NCI-H748 (cell line): ENCODE data around the gene EXOSC2.
"Not testable (repeated sequence)": the region's sequence is repeated elsewhere in the genome, so short reads cannot be mapped to it uniquely, and the experiment has no call there.

Experiments used
- DNase-seq: peaks from one replicate; lab custom pipeline; 2025; ENCODE audit not compliant: unreplicated experiment; lab: John Stamatoyannopoulos, UW

EXOSC2 gene

GRCh38 chr9:130666393-130667119, 27.0 kb upstream of the EXOSC2 start:
- no peak for DNase-seq

GRCh38 chr9:130667120-130667435, 26.5 kb upstream of the EXOSC2 start:
- no peak for DNase-seq

- DNase-seq: no peak
Measured at GRCh38 chr9:130668196-130668595, 25.4 kb upstream of the EXOSC2 start.

GRCh38 chr9:130668659-130669058, 24.9 kb upstream of the EXOSC2 start:
- no peak for DNase-seq

- no peak for DNase-seq
Measured at GRCh38 chr9:130669965-130670364, 23.6 kb upstream of the EXOSC2 start.

- no peak for DNase-seq
Measured at GRCh38 chr9:130670644-130671043, 22.9 kb upstream of the EXOSC2 start.

GRCh38 chr9:130672466-130672865, 21.1 kb upstream of the EXOSC2 start:
- DNase-seq: no peak

GRCh38 chr9:130672933-130673615, 20.5 kb upstream of the EXOSC2 start:
- no peak for DNase-seq

- DNase-seq: no peak
Measured at GRCh38 chr9:130675396-130675795, 18.2 kb upstream of the EXOSC2 start.

- no peak for DNase-seq
Measured at GRCh38 chr9:130677252-130677651, 16.3 kb upstream of the EXOSC2 start.

- DNase-seq: peak; percentile 90
Measured at GRCh38 chr9:130680836-130681768, 12.5 kb upstream of the EXOSC2 start.

- peak; percentile 60 for DNase-seq
Measured at GRCh38 chr9:130681769-130682420, 11.7 kb upstream of the EXOSC2 start.

GRCh38 chr9:130682421-130683121, 11.0 kb upstream of the EXOSC2 start:
- peak; percentile 89 for DNase-seq

GRCh38 chr9:130685104-130685503, 8.5 kb upstream of the EXOSC2 start:
- DNase-seq: no peak

GRCh38 chr9:130685945-130686344, 7.6 kb upstream of the EXOSC2 start:
- not testable (repeated sequence) for DNase-seq

- DNase-seq: no peak
Measured at GRCh38 chr9:130687615-130688014, 6.0 kb upstream of the EXOSC2 start.

- peak; percentile 8 for DNase-seq
Measured at GRCh38 chr9:130688072-130688471, 5.5 kb upstream of the EXOSC2 start.

- DNase-seq: no peak
Measured at GRCh38 chr9:130689572-130689936, 4.0 kb upstream of the EXOSC2 start.

- peak; percentile 85 for DNase-seq
Measured at GRCh38 chr9:130689937-130690700, 3.5 kb upstream of the EXOSC2 start.

- DNase-seq: peak; percentile 7
Measured at GRCh38 chr9:130692321-130692720, 1.3 kb upstream of the EXOSC2 start.
